ENCODE data around the gene FSD2.
"Not testable (repeated sequence)": the region's sequence is repeated elsewhere in the genome, so short reads cannot be mapped to it uniquely, and the experiment has no call there.

The FSD2 gene

GRCh38 chr15:82730022-82730530 is 75.8 kb downstream of the FSD2 start:
- no peak for DNase-seq

- DNase-seq = no peak
Measured at GRCh38 chr15:82726816-82727215, 79.1 kb downstream of the FSD2 start.

GRCh38 chr15:82715003-82715402 is 90.9 kb downstream of the FSD2 start:
- DNase-seq = no peak

DNA sequence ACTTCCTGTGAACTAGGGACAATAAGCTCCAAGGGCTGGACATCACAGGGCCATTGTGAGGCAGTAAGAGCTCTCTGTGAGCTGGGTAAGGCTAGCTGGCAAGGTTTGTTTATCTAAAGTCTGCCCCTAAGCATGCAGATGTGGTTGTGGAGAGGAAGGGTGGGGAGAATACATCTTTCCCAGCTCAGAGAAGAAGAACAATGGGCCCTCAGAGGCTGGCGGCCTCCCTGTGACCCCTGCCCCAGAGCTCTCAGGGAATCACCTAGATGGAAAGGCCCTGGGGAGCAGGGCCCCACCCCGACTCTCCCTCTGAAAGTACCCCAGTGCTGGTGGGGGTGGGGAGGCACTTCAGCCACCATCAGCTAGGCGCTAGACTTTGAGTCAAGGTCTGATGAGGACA is 91.9 kb downstream of the FSD2 start:
- no peak for DNase-seq

DNA sequence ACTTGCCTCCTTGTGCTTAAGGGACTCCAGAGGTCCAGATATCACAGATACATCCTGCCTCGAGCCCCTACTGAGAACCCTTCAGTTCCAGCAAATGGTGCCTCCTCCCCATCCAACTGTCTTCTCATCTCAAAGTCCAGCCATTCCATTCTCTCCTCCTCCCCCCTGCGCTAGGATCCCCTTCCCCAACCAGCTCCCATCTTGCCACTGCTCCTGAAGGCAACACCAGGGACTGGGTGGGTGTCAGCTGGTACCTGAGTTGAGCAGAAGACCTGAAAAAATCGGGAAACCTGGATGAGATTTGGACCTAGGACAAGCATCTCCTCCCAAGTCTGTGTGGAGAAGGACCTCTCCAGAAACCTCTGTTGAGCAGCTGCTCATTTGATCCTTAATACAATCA is 93.8 kb downstream of the FSD2 start:
- no peak for DNase-seq

- DNase-seq = no peak
Measured at GRCh38 chr15:82710926-82711490, 94.9 kb downstream of the FSD2 start.

DNA sequence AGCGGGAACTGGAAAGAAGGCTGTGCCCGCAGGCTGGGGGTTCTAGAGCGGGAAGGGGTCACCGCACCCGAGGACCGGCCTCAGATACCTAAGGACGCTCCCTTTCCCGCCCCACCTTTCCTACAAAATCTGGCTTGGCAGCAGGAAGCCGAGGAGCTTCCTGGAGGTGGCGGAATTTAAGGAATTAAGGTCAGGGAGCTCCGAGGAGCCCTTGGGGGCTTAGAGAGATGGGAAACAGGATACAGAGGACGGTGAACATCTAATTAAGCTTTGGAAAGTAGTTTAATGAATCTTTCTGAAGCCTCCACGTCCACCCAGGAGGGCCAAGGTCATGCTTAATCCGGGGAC is 95.7 kb downstream of the FSD2 start:
- DNase-seq = no peak

GRCh38 chr15:82709421-82710207 is 96.3 kb downstream of the FSD2 start, which contains the start of gene AP3B2:
AP3B2 (minus strand) TSS chr15:82709875; CDS start chr15:82709706, 169 bp downstream.
- peak in 1 of 2 experiments; percentile 58 for DNase-seq

DNA sequence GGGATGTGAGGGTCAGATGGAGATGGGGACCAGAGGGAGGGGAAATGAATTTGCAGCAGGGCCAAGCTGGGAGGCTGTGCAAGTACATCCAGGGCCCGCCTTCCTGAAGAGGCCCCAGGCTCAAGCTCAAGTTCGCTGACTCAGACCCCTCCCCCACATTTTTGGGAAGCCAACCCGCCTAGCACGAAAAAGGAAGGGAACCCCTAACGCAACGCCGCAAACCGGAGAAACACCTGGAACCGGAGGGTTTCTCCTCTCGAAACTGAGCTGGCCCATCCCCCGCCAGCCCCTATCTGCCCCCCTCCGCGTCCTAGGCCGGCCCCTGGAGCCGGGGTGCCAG is 96.8 kb downstream of the FSD2 start:
- DNase-seq = no peak

- not testable (repeated sequence) for DNase-seq
Measured at GRCh38 chr15:82705856-82706255, 100.0 kb downstream of the FSD2 start.
